T-helper 2 cell treated with Interferon-gamma antibody and Interleukin-4, amounts not matched to agents 5 μg/mL and 100 μg/mL, for 36 hours (primary cell): Measurements from ENCODE around the gene BRAP.
"Not testable (repeated sequence)": the region's sequence is repeated elsewhere in the genome, so short reads cannot be mapped to it uniquely, and the experiment has no call there.

Experiments used
- DNase-seq: peaks from one replicate; pipeline ENCODE4 v3.0.0; 2021; ENCODE audit warnings: low spot score
- H3K27ac Mint-ChIP-seq: one replicate; pipeline ENCODE4 v1.8.0; 2021; ENCODE audit warnings: mild to moderate bottlenecking, mixed read lengths
- H3K27me3 Mint-ChIP-seq: one replicate; pipeline ENCODE4 v1.8.0; 2021; ENCODE audit warnings: low read depth, mixed read lengths
- H3K36me3 Mint-ChIP-seq: one replicate; pipeline ENCODE4 v1.8.0; 2021; ENCODE audit warnings: low read depth, mixed read lengths
- H3K4me1 Mint-ChIP-seq: one replicate; pipeline ENCODE4 v1.8.0; 2021; ENCODE audit warnings: low read depth, mixed read lengths
- H3K4me3 Mint-ChIP-seq: one replicate; pipeline ENCODE4 v1.8.0; 2022; ENCODE audit warnings: mild to moderate bottlenecking, moderate library complexity, mixed read lengths
- H3K9me3 Mint-ChIP-seq: one replicate; pipeline ENCODE4 v1.8.0; 2021; ENCODE audit warnings: mixed read lengths

Gene BRAP, protein sequence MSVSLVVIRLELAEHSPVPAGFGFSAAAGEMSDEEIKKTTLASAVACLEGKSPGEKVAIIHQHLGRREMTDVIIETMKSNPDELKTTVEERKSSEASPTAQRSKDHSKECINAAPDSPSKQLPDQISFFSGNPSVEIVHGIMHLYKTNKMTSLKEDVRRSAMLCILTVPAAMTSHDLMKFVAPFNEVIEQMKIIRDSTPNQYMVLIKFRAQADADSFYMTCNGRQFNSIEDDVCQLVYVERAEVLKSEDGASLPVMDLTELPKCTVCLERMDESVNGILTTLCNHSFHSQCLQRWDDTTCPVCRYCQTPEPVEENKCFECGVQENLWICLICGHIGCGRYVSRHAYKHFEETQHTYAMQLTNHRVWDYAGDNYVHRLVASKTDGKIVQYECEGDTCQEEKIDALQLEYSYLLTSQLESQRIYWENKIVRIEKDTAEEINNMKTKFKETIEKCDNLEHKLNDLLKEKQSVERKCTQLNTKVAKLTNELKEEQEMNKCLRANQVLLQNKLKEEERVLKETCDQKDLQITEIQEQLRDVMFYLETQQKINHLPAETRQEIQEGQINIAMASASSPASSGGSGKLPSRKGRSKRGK

GRCh38 chr12:111685811-111686573 is at the start of gene BRAP, which contains the start of gene ACAD10:
BRAP (minus strand) TSS chr12:111685956; CDS start chr12:111685792, 164 bp downstream.
ACAD10 (plus strand) TSS chr12:111686053; CDS start chr12:111692710, 6,657 bp downstream.
- Mint-ChIP-seq H3K9me3 (no peaks in the 10 kb centered on the region), H3K27ac (peak within 1 kb of the TSS; percentile 98), H3K4me3 (peak within 1 kb of the TSS; percentile 98), H3K4me1 (peaks cover 26% of the 10 kb centered on the region), H3K27me3 (peaks cover 2% of the 10 kb centered on the region), H3K36me3 (peaks cover 23% of the 10 kb centered on the region)
- peak; percentile 97 for DNase-seq

DNA sequence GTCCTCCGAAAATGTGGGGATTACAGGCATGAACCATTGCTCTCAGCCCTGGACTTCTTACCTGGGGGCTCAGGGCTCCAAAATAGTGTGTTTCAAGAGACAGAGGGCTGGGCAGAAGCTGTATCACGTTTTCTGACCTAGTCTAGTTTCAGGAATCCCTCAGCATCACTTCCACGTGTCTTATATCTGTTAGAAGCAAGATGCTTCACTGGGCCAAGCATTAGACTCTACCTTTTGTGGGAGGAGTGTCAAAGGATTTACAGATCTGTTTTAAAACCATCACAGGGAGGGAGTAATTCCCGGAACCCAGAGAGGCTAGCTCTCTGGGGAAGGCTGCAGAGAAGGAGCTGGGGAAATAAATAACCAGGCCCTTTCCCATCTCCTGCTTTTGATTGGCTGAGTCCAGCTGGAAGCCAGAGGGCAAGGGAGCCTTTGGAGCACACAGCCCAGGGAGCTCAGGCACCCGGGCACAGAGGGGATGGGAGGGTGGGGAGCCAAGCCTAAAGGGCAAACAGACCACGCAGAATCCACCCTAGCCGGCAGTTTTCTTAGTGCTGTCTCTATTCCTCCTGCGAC is 47.7 kb upstream of the BRAP start:
- Mint-ChIP-seq H3K9me3 (no peaks in the 10 kb centered on the region), H3K4me1 (no peaks in the 10 kb centered on the region), H3K4me3 (no peak overlapping the region), H3K36me3 (peaks cover 8% of the 10 kb centered on the region), H3K27ac (no peak overlapping the region), H3K27me3 (no peaks in the 10 kb centered on the region)
- DNase-seq, result no peak

- no peak overlapping the region for H3K27ac Mint-ChIP-seq
Measured at GRCh38 chr12:111732786-111733185, 47.0 kb upstream of the BRAP start.

GRCh38 chr12:111730420-111730819 is 44.7 kb upstream of the BRAP start:
- H3K9me3 Mint-ChIP-seq, result no peaks in the 10 kb centered on the region
- no peak overlapping the region for H3K4me3 Mint-ChIP-seq
- H3K36me3 Mint-ChIP-seq, result peaks cover 5% of the 10 kb centered on the region
- no peak for DNase-seq
- no peak overlapping the region for H3K27ac Mint-ChIP-seq
- no peaks in the 10 kb centered on the region for H3K4me1 Mint-ChIP-seq
- H3K27me3 Mint-ChIP-seq, result no peaks in the 10 kb centered on the region

More at GRCh38 chr12:111732786-111733185, 47.0 kb upstream of the BRAP start:
- DNase-seq, result no peak
- Mint-ChIP-seq H3K4me3 (no peak overlapping the region), H3K4me1 (no peaks in the 10 kb centered on the region), H3K36me3 (peaks cover 8% of the 10 kb centered on the region), H3K27me3 (no peaks in the 10 kb centered on the region), H3K9me3 (no peaks in the 10 kb centered on the region)

DNA sequence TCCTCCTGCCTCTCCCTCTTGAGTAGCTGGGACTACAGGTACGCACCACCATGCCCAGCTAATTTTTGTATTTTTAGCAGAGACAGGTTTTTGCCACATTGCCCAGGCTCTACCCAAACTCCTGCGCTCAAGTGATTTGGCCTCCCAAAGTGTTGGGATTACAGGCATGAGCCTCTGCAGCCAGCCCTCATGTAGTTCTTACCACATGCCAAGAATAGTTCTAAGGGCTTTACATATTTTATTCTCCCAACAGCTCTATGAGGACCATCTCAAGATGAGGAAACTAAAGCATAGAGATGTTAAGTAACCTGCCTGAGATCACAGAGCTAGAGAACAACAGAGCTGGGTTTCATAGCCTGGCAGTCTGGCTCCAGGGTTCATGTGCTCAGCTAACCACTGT is 43.0 kb upstream of the BRAP start:
- peaks cover 16% of the 10 kb centered on the region for H3K36me3 Mint-ChIP-seq
- no peaks in the 10 kb centered on the region for H3K9me3 Mint-ChIP-seq

GRCh38 chr12:111723646-111724360 is 38.0 kb upstream of the BRAP start:
- H3K27ac Mint-ChIP-seq, H3K4me1 Mint-ChIP-seq, DNase-seq, H3K27me3 Mint-ChIP-seq, H3K9me3 Mint-ChIP-seq, H3K4me3 Mint-ChIP-seq: not testable (repeated sequence)
- peaks cover 19% of the 10 kb centered on the region for H3K36me3 Mint-ChIP-seq

More for the DNA sequence above, 43.0 kb upstream of the BRAP start:
- H3K27ac Mint-ChIP-seq, result no peak overlapping the region
- H3K4me1 Mint-ChIP-seq, result no peaks in the 10 kb centered on the region
- DNase-seq, result no peak
- no peaks in the 10 kb centered on the region for H3K27me3 Mint-ChIP-seq
- H3K4me3 Mint-ChIP-seq, result no peak overlapping the region

GRCh38 chr12:111720457-111720856 is 34.7 kb upstream of the BRAP start:
- Mint-ChIP-seq H3K9me3 (no peaks in the 10 kb centered on the region), H3K27me3 (no peaks in the 10 kb centered on the region), H3K27ac (no peak overlapping the region), H3K36me3 (peaks cover 22% of the 10 kb centered on the region), H3K4me3 (no peak overlapping the region), H3K4me1 (no peaks in the 10 kb centered on the region)
- DNase-seq, result no peak

GRCh38 chr12:111719316-111719715 is 33.6 kb upstream of the BRAP start:
- H3K4me3 Mint-ChIP-seq, H3K4me1 Mint-ChIP-seq, H3K27ac Mint-ChIP-seq, DNase-seq, H3K9me3 Mint-ChIP-seq, H3K27me3 Mint-ChIP-seq: not testable (repeated sequence)
- peaks cover 15% of the 10 kb centered on the region for H3K36me3 Mint-ChIP-seq

GRCh38 chr12:111715279-111715678 is 29.5 kb upstream of the BRAP start:
- Mint-ChIP-seq H3K4me1 (no peaks in the 10 kb centered on the region), H3K36me3 (peaks cover 9% of the 10 kb centered on the region), H3K9me3 (no peaks in the 10 kb centered on the region), H3K27ac (no peak overlapping the region), H3K4me3 (no peak overlapping the region), H3K27me3 (no peaks in the 10 kb centered on the region)
- DNase-seq, result no peak

GRCh38 chr12:111706145-111706544 is 20.4 kb upstream of the BRAP start:
- Mint-ChIP-seq H3K27ac (no peak overlapping the region), H3K27me3 (no peaks in the 10 kb centered on the region), H3K4me3 (no peak overlapping the region), H3K36me3 (peaks cover 12% of the 10 kb centered on the region), H3K9me3 (no peaks in the 10 kb centered on the region), H3K4me1 (no peaks in the 10 kb centered on the region)
- no peak for DNase-seq

- DNase-seq, result no peak
- Mint-ChIP-seq H3K4me1 (no peaks in the 10 kb centered on the region), H3K36me3 (peaks cover 12% of the 10 kb centered on the region), H3K4me3 (no peak overlapping the region), H3K9me3 (no peaks in the 10 kb centered on the region), H3K27ac (no peak overlapping the region), H3K27me3 (no peaks in the 10 kb centered on the region)
Measured at GRCh38 chr12:111705672-111706071, 19.9 kb upstream of the BRAP start.

GRCh38 chr12:111699962-111700361 is 14.2 kb upstream of the BRAP start:
- DNase-seq, result no peak
- H3K9me3 Mint-ChIP-seq, result no peaks in the 10 kb centered on the region
- H3K4me3 Mint-ChIP-seq, result no peak overlapping the region
- no peaks in the 10 kb centered on the region for H3K27me3 Mint-ChIP-seq
- H3K27ac Mint-ChIP-seq, result no peak overlapping the region
- peaks cover 19% of the 10 kb centered on the region for H3K36me3 Mint-ChIP-seq
- H3K4me1 Mint-ChIP-seq, result no peaks in the 10 kb centered on the region

GRCh38 chr12:111693818-111694217 is 8.1 kb upstream of the BRAP start:
- H3K4me1 Mint-ChIP-seq, result no peaks in the 10 kb centered on the region
- no peaks in the 10 kb centered on the region for H3K27me3 Mint-ChIP-seq
- H3K4me3 Mint-ChIP-seq, result no peak overlapping the region
- no peak overlapping the region for H3K27ac Mint-ChIP-seq
- no peak for DNase-seq
- peaks cover 12% of the 10 kb centered on the region for H3K36me3 Mint-ChIP-seq
- no peaks in the 10 kb centered on the region for H3K9me3 Mint-ChIP-seq
